Melanocyte of skin (primary cell): ENCODE data around the gene KLHDC8B. TPM values are rescaled to one million over a fixed set of nuclear protein-coding genes. Genes with fewer than 3 reads are reported as not detected.

Experiments
- total RNA-seq, 2 donors: library from RNA; depleted of rRNA; stranded (reverse); fragments of >200 nt; gene quantifications; 2 replicates each; pipeline ENCODE4 v1.2.3, GENCODE V29; 2012

Gene KLHDC8B
- total RNA-seq, result 10 to 100 TPM; 12.7 to 23.3 TPM

GRCh38 chr3:49171119-49171774 is at the start of gene KLHDC8B:
TSS of gene KLHDC8B (plus strand) at chr3:49171598. CDS start at chr3:49172770, 1,172 bp downstream.

GRCh38 chr3:49132437-49133225 is 38.8 kb upstream of the KLHDC8B start, which contains the start of gene LAMB2:
TSS of gene LAMB2 (minus strand) at chr3:49133050. CDS start at chr3:49132867, 183 bp downstream.

GRCh38 chr3:49165771-49166751 is 5.3 kb upstream of the KLHDC8B start, which contains the start of gene CCDC71:
TSS of gene CCDC71 (minus strand) at chr3:49166331. CDS start at chr3:49164208, 2,123 bp downstream.

Other genes with a start within 250 kb of the KLHDC8B start
- 10 to 100 TPM in 1 of 2 donors, 1 to 10 TPM in 1; 6.3 to 14.8 TPM for gene P4HTM, start 181.4 kb upstream of the KLHDC8B start, total RNA-seq
- gene WDR6, start 164.2 kb upstream of the KLHDC8B start, total RNA-seq, result 10 to 100 TPM; 52.0 to 52.9 TPM
- gene DALRD3, start 153.0 kb upstream of the KLHDC8B start, total RNA-seq, result 10 to 100 TPM; 39.6 to 41.3 TPM
- 10 to 100 TPM; 60.2 to 62.9 TPM for gene NDUFAF3, start 149.5 kb upstream of the KLHDC8B start, total RNA-seq
- 100 to 1,000 TPM; 159 to 250 TPM for gene IMPDH2, start 142.2 kb upstream of the KLHDC8B start, total RNA-seq
- gene QRICH1, start 77.5 kb upstream of the KLHDC8B start, total RNA-seq, result 100 to 1,000 TPM; 117 to 144 TPM
- gene QARS1, start 66.8 kb upstream of the KLHDC8B start, total RNA-seq, result 100 to 1,000 TPM; 192 to 261 TPM
- gene USP19, start 50.8 kb upstream of the KLHDC8B start, total RNA-seq, result 10 to 100 TPM; 44.4 to 47.3 TPM
- gene LAMB2, start 38.5 kb upstream of the KLHDC8B start, total RNA-seq, result 100 to 1,000 TPM; 162 to 180 TPM
- 10 to 100 TPM; 25.1 to 27.3 TPM for gene CCDC71, start 5.3 kb upstream of the KLHDC8B start, total RNA-seq
- gene C3orf62, start 105.6 kb downstream of the KLHDC8B start, total RNA-seq, result 1 to 10 TPM; 2.3 to 2.4 TPM
- gene USP4, start 168.5 kb downstream of the KLHDC8B start, total RNA-seq, result 10 to 100 TPM; 13.8 to 16.3 TPM
- gene GPX1, start 186.8 kb downstream of the KLHDC8B start, total RNA-seq, result 100 to 1,000 TPM; 167 to 280 TPM
- 100 to 1,000 TPM; 325 to 468 TPM for gene RHOA, start 240.4 kb downstream of the KLHDC8B start, total RNA-seq
- gene TCTA, start 240.8 kb downstream of the KLHDC8B start, total RNA-seq, result 10 to 100 TPM; 16.0 to 25.1 TPM